ENCODE measurements around the gene DBI. TPM values are rescaled to one million over a fixed set of nuclear protein-coding genes. Genes with fewer than 3 reads are reported as not detected.

Gene DBI
- total RNA-seq: 57.7 and 59.2 TPM in 2 replicates
- long read RNA-seq, transcript DBI-202 (4 exons, 637 nt): major isoform, 20 of 23 reads
- long read RNA-seq, partial matches to known transcripts: 0 of 23 reads
- long read RNA-seq, other reads (novel, unspliced or antisense): 2 of 23 reads

- Mint-ChIP-seq H3K27ac (ENCODE audit: unreplicated experiment) (peak within 1 kb of the TSS; percentile 94), H3K4me1 (ENCODE audit: unreplicated experiment) (peaks cover 19% of the 10 kb centered on the region), H3K36me3 (ENCODE audit: unreplicated experiment) (peaks cover 19% of the 10 kb centered on the region), H3K4me3 (ENCODE audit: unreplicated experiment) (peak within 1 kb of the TSS; percentile 99), H3K27me3 (ENCODE audit: unreplicated experiment) (no peaks in the 10 kb centered on the region), H3K9me3 (ENCODE audit: unreplicated experiment) (no peaks in the 10 kb centered on the region)
- TF ChIP-seq CTCF (IDR thresholded peaks at IDR 0.05): no peak
- DNase-seq (ENCODE audit: extremely low spot score, unreplicated experiment): peak; percentile 97
Observed at GRCh38 chr2:119366649-119367471, at the start of gene DBI, which contains the start of gene C2orf76. Gene DBI (plus strand): TSS chr2:119366977. CDS start chr2:119367052, 75 bp downstream. Gene C2orf76 (minus strand): TSS chr2:119366834. CDS start chr2:119339959, 26,875 bp downstream.

GRCh38 chr2:119317554-119317953 lies 49.2 kb upstream of the DBI start:
- Mint-ChIP-seq H3K36me3 (ENCODE audit: unreplicated experiment) (peaks cover 2% of the 10 kb centered on the region), H3K27ac (ENCODE audit: unreplicated experiment) (no peak overlapping the region), H3K27me3 (ENCODE audit: unreplicated experiment) (no peaks in the 10 kb centered on the region), H3K4me1 (ENCODE audit: unreplicated experiment) (peaks cover 21% of the 10 kb centered on the region), H3K4me3 (ENCODE audit: unreplicated experiment) (no peak overlapping the region), H3K9me3 (ENCODE audit: unreplicated experiment) (no peaks in the 10 kb centered on the region)
- no peak for DNase-seq (ENCODE audit: extremely low spot score, unreplicated experiment)
- TF ChIP-seq CTCF (IDR thresholded peaks at IDR 0.05): no peak

- H3K4me1 Mint-ChIP-seq (ENCODE audit: unreplicated experiment): peaks cover 21% of the 10 kb centered on the region
- no peaks in the 10 kb centered on the region for H3K9me3 Mint-ChIP-seq (ENCODE audit: unreplicated experiment)
- H3K27me3 Mint-ChIP-seq (ENCODE audit: unreplicated experiment): no peaks in the 10 kb centered on the region
- DNase-seq (ENCODE audit: extremely low spot score, unreplicated experiment): no peak
- H3K36me3 Mint-ChIP-seq (ENCODE audit: unreplicated experiment): peaks cover 2% of the 10 kb centered on the region
- H3K4me3 Mint-ChIP-seq (ENCODE audit: unreplicated experiment): no peak overlapping the region
- no peak overlapping the region for H3K27ac Mint-ChIP-seq (ENCODE audit: unreplicated experiment)
- TF ChIP-seq CTCF (IDR thresholded peaks at IDR 0.05): no peak
Observed at GRCh38 chr2:119319593-119319992, 47.2 kb upstream of the DBI start.

GRCh38 chr2:119323459-119323858 lies 43.3 kb upstream of the DBI start:
- H3K4me3 Mint-ChIP-seq (ENCODE audit: unreplicated experiment): no peak overlapping the region
- no peaks in the 10 kb centered on the region for H3K27me3 Mint-ChIP-seq (ENCODE audit: unreplicated experiment)
- TF ChIP-seq CTCF (IDR thresholded peaks at IDR 0.05): no peak
- no peak overlapping the region for H3K27ac Mint-ChIP-seq (ENCODE audit: unreplicated experiment)
- DNase-seq (ENCODE audit: extremely low spot score, unreplicated experiment): no peak
- H3K4me1 Mint-ChIP-seq (ENCODE audit: unreplicated experiment): no peaks in the 10 kb centered on the region
- H3K9me3 Mint-ChIP-seq (ENCODE audit: unreplicated experiment): no peaks in the 10 kb centered on the region
- H3K36me3 Mint-ChIP-seq (ENCODE audit: unreplicated experiment): peaks cover 2% of the 10 kb centered on the region

GRCh38 chr2:119324685-119325270 lies 42.0 kb upstream of the DBI start:
- Mint-ChIP-seq H3K27me3 (ENCODE audit: unreplicated experiment) (no peaks in the 10 kb centered on the region), H3K36me3 (ENCODE audit: unreplicated experiment) (no peaks in the 10 kb centered on the region), H3K9me3 (ENCODE audit: unreplicated experiment) (no peaks in the 10 kb centered on the region), H3K4me1 (ENCODE audit: unreplicated experiment) (no peaks in the 10 kb centered on the region), H3K27ac (ENCODE audit: unreplicated experiment) (no peak overlapping the region), H3K4me3 (ENCODE audit: unreplicated experiment) (no peak overlapping the region)
- no peak for DNase-seq (ENCODE audit: extremely low spot score, unreplicated experiment)
- TF ChIP-seq CTCF (IDR thresholded peaks at IDR 0.05): no peak

Data from osteocyte (in vitro differentiated cells).